Embryonic facial prominence (tissue), 1 donor: Measurements from ENCODE around the gene CAB39.

Source experiments
- DNase-seq: peaks from one replicate; pipeline ENCODE4 v3.0.0-alpha.2; 2016; ENCODE audit errors: extremely low spot score

Gene CAB39

DNA sequence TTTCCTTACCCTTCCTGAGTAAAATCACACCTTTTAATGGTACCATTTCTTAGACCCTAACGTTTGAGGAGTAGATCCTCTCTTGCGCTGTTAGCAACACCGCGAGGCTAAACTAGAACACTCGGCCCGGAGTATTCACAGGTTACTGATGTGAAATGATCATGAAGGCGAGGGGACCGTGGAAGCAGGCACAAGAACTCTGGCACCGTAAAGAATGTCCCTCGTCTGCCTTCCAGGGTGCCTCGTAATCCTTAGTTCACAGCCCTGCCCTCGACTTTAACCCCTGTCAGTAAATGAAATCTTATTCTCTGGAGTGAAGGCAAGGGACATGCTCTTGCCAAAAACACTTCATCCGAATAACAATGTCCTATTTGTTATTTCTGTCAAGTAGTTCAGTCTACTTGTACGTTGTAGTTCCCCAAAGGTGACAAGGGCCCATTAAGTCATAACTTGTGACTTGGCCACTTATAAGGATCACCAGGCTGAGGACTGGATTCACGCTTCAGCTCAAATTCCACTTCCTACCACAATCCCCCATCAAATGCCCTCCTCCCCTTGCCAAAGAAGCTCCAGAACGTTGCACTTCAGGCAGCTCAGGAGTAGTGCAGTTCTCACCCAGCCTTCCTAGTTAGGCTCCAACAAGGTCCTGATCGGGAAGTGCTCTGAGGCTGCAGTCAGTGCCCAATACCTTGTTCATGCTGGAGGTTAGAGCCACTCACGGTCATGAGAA, 108.8 kb downstream of the CAB39 start:
- DNase-seq = no peak

DNA sequence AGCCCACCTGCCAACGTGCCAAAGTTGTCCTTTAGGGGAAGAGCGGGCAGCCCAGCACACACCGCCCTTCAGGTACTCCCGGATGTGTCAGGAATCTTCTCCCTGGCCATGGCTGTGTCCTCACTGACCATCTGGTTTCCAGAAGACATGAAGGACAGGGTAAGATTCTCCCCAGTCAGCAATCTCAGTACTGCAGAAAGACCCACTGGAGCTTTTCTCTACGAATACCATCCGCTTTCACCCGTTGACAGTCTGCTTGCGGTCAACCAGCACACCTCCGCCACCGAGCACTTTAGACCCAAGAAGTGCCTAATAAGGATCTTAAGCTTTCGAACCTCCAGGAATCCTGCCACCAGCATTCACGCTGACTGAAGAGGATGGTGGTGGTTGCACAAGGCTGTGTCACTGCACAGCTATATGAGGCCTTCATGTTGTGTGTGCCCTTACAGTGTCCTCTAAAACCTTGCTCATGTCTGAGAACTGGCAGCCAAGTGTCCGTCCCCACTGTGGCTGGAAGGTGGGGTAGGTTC, 109.4 kb downstream of the CAB39 start:
- no peak for DNase-seq

DNA sequence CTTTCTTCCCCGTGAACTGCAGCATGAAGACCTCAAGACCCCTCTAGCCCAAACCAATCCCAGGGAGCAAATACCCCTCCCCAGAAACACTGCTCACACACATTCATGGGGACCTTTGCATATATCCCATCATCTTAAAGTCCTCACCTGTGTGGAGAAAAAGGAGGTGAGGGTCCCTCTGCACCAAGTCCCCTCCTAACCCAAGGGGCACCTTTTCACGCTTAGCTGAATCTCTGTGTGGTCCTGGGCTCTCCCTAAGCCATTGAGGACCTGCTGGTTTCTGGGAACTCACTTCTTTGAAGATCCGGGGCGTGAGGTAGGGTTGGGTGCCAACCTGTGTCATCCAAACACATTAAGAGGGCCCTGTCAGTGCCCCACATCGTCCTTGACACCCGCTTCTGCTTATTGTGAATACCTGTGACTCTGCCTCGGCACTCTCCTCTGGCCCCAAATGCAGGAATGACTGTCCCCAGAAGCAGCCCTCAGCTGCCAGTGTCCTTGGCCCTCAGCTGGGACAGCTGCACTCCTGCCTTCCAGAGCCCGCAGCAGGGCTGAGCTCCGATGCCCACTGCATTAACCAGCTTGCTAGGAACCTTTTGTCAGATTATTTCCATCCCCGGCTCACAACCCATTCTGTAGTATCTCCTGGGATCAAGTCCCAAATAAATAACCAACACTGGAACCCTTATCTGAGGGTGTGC, 110.8 kb downstream of the CAB39 start:
- no peak for DNase-seq

DNA sequence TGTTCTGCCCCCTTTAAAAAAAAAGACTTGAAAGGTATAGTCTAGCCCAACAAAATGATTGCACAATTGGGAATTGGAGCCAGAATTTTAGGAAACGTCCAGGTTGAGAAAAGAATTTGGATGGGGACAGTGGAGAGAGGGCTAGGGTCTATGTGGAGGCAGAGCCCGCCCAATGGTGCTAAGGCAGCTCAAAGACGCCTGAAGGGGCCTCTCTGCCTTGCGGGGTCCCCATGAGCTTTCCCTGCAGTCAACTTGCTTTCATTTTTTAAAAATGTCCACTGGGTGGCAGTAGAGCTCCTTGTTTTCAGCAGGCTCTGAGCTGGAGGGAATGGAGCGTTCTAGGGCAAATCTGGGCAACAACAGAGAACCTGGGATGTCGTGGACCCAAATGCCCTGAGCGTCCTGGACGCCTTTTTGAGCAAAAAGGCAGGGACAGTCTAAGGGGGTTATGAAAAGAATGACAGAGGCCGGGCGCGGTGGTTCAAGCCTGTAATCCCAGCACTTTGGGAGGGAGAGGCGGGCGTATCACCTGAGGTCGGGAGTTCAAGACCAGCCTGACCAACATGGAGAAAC, 111.8 kb downstream of the CAB39 start:
- peak; percentile 60 for DNase-seq

DNA sequence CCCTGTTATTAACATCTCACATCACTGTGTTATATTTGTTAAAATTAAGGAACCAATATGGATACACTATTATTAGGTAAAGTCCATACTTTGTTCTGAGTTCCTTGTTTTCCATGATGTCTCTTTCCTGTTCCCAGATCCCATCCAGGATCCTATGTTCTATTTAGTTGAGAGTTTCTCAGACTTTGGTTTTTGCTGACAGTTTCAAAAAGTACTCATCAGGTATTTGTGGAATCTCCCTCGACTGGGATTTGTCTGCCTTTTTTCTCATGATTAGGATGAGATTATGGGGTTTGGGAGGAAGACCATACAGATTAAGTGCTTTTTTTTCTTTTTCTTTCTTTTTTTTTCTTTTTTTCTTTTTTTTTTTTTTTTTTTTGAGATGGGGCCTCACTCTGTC, 112.7 kb downstream of the CAB39 start:
- no peak for DNase-seq

DNA sequence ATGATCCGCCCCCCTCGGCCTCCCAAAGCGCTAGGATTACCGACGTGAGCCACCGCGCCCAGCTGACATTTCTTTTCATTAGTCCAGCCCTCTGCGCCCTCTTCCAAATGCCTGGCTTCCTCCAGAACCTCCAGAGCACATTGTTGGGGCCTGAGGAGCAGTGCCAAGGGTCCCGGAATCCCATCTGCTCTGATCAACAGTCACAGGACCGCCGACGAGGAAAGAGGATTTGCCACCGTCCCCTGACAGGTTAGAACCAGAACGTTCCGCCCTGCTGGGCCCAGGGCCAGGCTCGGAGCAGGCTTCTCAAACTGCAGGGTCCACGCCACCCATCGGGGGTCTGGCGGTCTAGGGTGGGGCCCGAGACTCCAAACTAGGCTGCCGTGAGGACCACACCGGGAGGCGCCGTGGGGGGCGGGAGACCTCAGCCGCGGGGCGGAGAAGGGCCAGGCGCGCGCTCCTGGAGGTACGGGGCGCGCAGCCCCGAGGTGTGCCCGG, 115.2 kb downstream of the CAB39 start:
- no peak for DNase-seq

DNA sequence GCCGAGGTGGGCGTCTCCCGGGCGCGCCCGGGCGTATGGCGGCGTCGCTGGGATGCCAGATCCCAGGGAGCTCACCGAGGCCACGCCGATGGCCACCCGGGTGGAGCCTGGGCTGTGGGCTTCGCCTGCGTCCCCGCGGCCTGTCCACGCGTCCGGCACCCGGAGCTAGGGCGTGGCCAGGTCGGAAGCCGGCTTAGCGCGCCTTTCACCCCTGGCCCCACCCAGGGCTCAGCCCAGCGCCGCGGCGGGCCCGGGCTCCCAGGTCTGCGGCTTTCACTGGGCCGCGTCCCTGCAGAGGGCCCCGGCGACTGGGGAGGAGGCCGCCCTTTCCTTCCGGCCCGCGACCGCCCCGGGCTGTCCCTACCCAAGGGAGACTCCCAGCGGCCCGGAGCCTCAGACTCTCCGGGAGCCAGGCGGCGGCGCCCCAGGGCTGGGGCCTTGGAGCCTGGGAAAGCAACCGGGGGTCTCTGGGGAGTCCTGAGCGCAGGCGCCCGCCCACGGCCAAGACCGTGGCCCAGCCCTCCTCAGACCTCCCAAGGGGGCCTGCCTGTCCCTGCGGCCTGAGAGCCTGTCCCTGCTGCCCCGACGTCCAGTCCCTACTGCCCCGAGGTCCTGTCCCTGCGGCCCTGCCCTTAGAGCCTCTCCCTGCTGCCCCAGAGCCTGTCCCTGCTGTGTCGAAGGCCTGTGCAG, 115.8 kb downstream of the CAB39 start:
- no peak for DNase-seq

DNA sequence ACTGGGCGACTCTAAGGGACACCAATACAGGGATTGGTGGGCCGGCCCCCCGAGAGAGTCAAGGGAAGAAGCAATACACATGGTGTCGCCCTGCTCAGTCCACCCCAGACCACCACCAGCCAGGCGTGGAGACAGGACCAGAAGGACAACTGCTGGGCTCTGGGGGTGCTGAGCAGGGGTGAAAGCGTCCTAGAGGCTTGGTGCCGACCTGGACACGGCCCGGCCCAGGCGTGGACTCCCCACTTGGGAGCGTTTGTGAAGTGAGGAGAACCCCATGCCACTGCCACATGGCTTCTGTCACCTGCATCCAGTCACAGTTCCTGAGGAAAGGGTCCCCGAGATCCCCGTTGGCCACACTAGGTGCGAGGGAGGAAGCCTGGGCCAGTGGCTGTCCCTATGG, 116.7 kb downstream of the CAB39 start:
- no peak for DNase-seq

DNA sequence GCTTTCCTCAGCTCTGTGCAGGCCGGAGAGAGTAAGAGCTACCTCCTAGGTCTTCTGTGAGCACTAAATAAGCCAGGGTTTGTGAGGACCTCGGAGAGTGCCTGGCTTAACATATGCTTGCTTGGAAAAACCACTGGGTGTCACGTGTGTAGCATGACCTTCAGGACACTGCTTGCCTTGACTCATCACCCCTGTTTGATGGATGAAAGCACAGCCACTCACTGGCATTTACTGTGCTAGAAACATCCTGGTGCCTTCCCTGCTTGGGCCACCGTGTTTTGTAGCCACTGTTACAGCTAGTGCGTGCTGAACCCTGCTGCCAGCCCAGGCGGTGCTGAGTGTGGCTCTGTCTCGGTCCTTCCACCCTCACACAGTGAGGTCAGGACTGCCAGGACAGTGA, 117.3 kb downstream of the CAB39 start:
- no peak for DNase-seq

DNA sequence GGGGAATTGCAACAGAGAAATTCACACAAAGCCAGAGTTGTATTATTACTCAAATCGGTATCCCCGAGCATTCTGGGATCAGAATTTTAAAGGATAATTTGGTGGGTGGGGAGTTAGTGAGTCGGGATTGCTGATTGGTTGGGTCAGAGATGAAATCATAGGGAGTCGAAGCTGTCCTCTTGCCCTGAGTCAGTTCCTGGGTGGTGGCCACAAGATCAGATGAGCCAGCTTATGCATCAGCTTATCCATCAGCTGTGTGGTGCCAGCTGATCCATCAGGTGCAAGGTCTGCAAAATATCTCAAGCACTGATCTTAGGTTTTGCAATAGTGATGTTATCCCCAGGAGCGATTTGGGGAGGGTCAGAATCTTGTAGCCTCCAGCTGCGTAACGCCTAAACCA, 117.8 kb downstream of the CAB39 start:
- no peak for DNase-seq

DNA sequence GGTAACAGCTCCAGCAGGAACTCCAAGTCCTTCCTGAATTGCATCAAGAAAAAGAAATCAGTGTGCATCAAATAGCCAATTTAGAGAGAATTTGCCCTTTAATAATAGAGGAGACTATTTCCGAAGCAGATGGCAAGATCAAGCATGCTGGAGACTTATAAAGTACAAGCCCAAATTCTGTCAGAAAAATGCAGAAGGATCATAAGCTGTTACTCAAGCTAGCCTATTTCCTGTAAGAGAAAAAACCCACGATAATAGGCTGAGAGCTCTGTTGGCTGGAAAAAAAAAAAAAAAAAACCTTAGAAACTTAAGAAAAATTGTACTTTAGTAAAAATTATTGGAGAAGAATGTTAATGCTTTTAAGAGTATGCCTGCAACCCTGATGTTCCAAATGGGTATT, 127.7 kb downstream of the CAB39 start:
- DNase-seq = no peak

DNA sequence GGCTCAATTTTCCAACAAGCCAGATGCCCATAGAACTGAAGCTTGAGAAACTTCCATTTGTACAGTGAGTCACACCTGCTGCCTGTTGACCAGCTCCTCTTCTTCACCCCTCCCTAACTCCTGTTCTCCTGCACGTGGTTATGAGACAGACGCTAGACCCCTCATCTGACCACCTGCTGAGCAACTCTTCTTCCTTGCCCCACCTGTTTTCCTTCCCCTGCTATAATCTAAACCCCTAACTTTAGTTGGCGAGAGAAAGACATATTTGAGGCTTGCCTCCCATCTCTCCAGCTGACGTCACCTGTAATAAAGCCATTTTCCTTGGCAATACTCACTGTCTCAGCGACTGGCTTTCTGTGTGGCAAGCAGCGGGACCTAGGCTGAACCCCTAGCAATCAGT, 129.8 kb downstream of the CAB39 start:
- no peak for DNase-seq

DNA sequence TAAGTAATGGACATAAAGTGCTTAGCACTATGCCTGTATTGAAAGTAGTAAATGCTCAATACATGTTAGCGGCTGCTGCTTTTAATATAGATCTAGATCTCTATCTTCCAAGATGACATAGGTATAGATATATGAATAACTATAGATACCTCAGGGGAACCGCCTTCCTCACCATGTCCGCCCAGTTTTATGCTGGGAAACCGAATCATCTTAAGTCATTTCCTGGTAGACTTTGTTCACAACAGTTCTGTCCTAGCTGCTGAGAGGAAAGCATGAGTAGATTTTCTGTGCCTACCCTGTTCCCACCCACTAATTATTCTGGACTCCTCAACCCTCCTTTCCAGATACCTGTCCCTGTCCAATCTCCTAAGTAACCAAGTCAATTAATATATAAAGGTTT, 130.5 kb downstream of the CAB39 start:
- no peak for DNase-seq

DNA sequence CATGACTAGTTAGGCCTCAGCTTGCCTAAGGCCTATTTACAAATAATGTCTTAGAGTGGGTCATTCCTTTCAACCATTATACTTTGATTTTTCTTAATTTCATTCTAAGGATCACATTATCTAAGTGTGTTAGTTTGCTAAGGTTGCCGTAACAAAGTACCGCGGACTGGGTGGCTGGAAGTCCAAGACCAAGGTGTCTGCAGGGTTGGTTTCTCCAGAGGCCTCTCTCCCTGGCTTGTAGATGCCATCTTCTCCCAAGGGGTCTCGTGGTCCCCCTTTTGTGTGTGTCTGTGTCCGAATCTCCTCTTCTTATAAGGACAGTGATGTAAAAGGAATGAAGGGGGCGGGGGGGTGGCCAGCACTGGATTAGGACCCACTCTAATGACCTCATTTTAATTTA, 133.7 kb downstream of the CAB39 start:
- DNase-seq = no peak

DNA sequence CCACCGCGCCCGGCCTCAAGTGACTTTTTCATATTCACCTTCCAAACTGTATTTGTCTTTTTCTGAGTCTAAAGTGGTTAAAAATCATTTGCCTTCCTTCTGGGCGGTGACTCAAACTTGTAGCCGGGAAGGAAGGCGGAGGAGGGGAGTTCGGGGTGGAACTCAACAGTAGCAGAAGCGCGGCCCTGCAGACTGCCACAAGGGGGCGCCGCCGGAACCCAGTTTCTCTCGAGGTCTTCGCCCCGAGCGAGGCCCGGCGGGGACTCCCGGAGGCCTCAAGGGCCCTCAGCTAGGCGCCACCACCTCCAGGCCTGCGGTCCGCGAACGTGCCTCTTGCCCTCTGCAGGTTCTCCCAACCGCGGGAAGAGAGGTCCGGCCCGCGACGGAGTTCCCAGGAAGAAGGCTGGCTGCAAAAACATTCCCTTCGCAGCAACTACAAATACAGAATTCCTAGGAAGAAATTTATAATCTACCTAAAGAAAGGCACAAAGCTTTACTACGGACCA, 135.3 kb downstream of the CAB39 start:
- DNase-seq = peak; percentile 60

DNA sequence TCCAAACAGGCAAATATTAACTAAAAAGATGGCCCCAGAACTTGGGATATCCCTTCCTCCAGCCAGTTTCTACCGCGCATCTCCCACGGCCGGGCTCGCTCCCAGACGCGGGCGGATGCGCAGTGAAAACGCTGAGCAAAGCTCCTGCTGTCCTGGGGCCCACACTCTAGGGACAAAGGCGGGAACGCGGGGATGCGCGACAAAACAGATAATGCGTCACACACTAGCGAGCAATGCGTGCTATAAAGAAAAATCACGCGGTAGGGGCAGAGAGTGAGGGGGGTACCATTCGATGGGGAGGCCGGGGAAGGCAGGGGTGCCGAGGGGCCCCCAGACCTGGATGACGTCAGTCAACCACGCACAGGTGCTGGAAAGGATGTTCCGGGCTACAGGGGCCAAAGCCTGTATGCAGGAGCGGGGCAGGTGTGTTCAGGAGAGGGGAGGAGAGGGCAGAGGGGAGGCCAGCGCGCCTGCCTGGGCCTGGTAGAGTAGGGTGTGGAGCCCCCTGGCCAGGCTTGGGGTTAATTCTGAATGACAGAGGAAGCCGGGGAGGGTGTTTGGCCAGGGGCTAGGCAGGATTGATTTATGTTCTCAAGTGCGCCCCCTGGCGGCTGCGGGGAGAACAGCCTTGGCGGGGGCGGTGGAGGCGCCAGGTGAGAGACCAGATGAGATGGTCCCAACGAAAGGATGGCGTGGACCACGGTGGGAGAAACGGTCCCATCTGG, 137.2 kb downstream of the CAB39 start:
- no peak for DNase-seq

DNA sequence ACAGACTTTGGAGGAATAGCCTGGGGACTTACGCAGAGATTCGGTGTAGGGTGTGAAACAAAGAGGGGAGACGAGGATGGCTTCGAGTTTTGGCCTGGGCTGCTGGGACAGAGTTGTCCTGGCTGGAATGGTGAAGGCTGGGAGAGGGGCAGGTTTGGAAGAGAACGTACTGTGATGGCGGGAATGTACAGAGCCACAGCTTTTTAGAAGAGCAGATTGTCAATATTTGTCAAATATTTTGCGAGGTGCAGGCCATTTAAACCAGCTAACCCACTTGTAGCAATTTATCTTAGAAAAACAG, 137.7 kb downstream of the CAB39 start:
- DNase-seq = no peak

DNA sequence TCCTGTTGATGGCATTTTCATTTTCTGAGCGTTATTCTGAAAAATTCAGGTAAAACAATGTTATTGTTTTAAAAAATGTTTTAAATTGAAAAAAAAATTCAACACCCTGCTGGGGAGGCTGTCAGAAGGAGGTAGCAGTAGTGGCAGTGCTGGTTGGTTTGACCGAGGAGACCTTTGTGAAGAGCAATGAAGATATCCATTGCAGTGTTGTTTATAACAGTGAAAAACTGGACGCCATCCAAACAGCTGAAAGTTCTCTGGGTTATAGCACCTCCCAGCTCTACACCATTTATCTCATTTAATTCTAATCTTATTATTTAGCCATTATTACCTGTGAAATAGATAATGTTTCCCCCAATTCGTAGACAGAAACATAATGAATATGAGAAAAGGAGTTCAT, 139.5 kb downstream of the CAB39 start:
- no peak for DNase-seq

DNA sequence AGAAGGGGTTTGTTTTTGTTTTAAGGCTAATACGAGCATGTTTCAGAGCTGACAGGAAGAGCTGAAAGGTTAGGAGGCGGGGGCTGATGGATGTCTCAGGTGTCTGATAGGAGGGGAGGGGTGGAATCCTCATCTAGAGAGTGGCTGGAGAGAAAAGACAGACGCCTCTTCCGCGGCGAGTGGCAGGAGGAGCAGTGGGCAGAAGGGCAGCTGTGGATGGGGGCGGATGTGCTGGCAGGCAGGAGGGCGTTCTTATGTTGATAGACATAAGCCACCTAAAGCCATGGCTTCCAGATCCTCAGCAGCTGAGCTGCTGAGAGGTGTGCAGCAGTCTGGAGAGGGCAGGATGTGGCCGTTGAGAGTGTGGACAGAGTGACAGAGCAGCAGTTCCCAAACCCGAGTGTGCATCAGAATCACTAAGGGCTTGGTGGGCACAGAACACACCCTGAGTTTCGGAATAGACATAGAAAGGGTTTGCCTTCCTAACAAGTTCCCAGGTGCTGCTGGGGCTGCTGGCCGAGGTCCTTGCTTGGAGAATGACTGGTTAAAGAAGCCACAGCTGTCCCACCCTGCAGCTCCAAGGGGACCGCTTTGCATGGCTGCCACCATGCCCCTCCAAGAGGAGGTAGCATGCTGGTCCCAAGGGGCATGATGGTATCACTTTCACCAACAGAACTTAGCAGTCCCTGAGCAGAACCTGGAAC, 149.1 kb downstream of the CAB39 start:
- DNase-seq = no peak

DNA sequence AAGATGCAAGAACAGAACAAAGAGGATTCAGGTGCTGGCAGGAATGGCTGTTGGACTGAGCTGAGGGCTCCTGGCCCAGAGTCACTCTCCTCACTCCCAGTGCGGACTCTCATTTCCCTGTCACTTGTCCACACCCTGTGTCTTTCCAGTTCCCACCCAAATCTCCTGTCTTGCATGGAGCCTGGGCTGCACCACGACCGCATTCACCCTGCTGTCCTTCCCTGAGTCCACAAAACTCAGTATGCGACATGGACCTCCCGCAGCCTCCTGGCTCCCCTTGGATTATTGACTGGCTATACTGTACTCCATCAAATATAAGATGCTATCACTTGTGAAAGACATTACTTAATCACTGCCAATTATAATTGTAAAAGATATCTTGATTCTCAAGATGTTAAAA, 149.7 kb downstream of the CAB39 start:
- DNase-seq = no peak

DNA sequence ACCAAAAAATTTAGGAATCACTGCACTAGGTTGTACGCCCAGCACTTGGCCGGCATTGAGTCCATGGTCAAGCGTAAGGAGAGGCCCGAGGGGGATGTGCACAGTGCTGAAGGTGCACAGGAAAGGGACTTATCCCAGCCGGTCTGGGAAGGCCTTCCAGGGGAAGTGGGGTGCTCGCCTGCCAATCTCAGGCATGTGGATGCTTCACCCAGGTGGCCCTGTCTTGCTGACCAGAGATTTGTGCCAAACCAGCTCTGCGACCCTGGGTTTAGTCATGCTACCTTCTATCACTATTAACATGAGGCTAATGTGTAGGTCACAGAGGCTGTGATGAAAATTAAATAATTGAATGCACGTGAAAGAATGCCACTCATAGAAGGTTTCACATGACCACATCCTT, 150.4 kb downstream of the CAB39 start:
- no peak for DNase-seq
